ENCODE measurements around the gene EPM2A. TPM values are rescaled to one million over a fixed set of nuclear protein-coding genes. Genes with fewer than 3 reads are reported as not detected.

Gene EPM2A
- polyA plus RNA-seq, 2 donors: 1.6 to 3.1 TPM

DNA sequence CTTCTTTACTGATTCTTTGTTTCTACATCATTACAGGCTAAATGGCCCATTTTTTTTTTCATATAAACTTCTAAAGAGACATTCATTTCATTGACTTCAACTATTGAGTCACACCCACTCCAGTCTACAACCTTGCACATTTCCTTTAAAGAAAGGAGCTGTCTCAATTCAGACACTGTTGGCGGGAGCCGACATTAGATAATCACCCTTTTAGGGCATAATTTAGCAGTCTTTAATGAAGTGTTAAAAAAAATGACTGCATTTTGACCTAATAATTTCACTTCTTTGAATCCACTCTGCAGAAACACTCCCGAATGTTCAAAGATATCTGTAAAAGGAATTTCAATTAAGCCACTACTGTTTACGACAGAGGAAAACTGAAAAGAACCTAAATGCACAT, 1.5 kb downstream of the EPM2A start:
- H3K27ac ChIP-seq (ENCODE audit: low read depth in 2 of 2, low read length in 1 of 2): no peak overlapping the region

DNA sequence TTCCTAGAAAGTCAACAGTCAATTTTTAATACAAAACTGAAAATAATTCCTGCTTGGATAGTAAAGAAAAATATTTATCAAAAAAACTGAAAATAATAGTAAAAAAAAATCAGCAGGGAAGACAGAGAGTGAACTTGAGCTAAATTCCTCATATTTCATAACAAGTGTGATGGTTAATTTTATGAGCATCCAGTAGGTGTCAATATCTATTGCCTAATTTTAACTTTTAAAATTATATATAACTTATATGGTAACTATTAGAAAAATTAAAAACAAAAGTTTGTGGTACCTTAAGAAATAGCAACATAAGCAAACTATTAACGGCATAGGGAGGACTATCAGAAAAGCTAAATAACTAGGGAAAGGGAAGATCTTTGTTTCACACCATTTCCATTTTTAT, 2.1 kb downstream of the EPM2A start:
- Histone ChIP-seq H3K4me1 (ENCODE audit: control insufficient read depth in 2 of 2, insufficient read depth in 2 of 2, low read length in 1 of 2) (no peaks in the 10 kb centered on the region), H3K36me3 (ENCODE audit: control insufficient read depth in 2 of 2, insufficient read depth in 2 of 2, low read length in 1 of 2) (no peaks in the 10 kb centered on the region), H3K27ac (ENCODE audit: low read depth in 2 of 2, low read length in 1 of 2) (no peak overlapping the region), H3K4me3 (ENCODE audit: low read depth in 1 of 2, low read length in 2 of 2) (no peak overlapping the region), H3K9me3 (ENCODE audit: control insufficient read depth in 2 of 2, insufficient read depth in 1 of 2, low read depth in 1 of 2, low read length in 1 of 2) (no peaks in the 10 kb centered on the region), H3K27me3 (ENCODE audit: control insufficient read depth in 1 of 2, insufficient read depth in 2 of 2, low read length in 2 of 2) (no peaks in the 10 kb centered on the region)
- WGBS, 2 donors: 81 to 83% methylated on average over 1 of the region's 1 CpG

More for the DNA sequence above, 1.5 kb downstream of the EPM2A start:
- Histone ChIP-seq H3K27me3 (ENCODE audit: control insufficient read depth in 1 of 2, insufficient read depth in 2 of 2, low read length in 2 of 2) (no peaks in the 10 kb centered on the region), H3K4me3 (ENCODE audit: low read depth in 1 of 2, low read length in 2 of 2) (peak overlapping the region in 1 of 2 donors; percentile 11), H3K9me3 (ENCODE audit: control insufficient read depth in 2 of 2, insufficient read depth in 1 of 2, low read depth in 1 of 2, low read length in 1 of 2) (no peaks in the 10 kb centered on the region), H3K36me3 (ENCODE audit: control insufficient read depth in 2 of 2, insufficient read depth in 2 of 2, low read length in 1 of 2) (no peaks in the 10 kb centered on the region), H3K4me1 (ENCODE audit: control insufficient read depth in 2 of 2, insufficient read depth in 2 of 2, low read length in 1 of 2) (no peaks in the 10 kb centered on the region)
- WGBS, 2 donors: 43 to 63% methylated on average over 4 of the region's 4 CpGs

DNA sequence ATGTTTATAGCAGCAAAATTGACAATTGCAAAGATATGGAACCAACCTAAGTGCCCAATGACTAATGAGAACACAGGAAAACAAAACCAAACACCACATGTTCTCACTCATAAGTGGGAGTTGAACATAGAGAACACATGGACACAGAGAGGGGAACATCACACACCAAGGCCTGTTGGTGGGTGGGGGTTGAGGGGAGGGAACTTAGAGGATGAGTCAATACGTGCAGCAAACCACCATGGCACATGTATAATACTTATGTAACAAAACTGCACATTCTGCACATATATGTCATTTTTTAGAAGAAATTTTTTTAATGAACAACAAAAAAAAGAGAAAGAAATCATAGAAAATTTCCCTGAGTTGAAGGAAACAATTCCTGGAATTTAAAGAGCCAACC, 3.9 kb downstream of the EPM2A start:
- H3K27ac ChIP-seq (ENCODE audit: low read depth in 2 of 2, low read length in 1 of 2): no peak overlapping the region
- no peaks in the 10 kb centered on the region for H3K36me3 ChIP-seq (ENCODE audit: control insufficient read depth in 2 of 2, insufficient read depth in 2 of 2, low read length in 1 of 2)
- H3K4me3 ChIP-seq (ENCODE audit: low read depth in 1 of 2, low read length in 2 of 2): no peak overlapping the region
- H3K9me3 ChIP-seq (ENCODE audit: control insufficient read depth in 2 of 2, insufficient read depth in 1 of 2, low read depth in 1 of 2, low read length in 1 of 2): no peaks in the 10 kb centered on the region
- no peaks in the 10 kb centered on the region for H3K4me1 ChIP-seq (ENCODE audit: control insufficient read depth in 2 of 2, insufficient read depth in 2 of 2, low read length in 1 of 2)
- no peaks in the 10 kb centered on the region for H3K27me3 ChIP-seq (ENCODE audit: control insufficient read depth in 1 of 2, insufficient read depth in 2 of 2, low read length in 2 of 2)
- 84 to 97% methylated on average over 1 of the region's 1 CpG for WGBS, 2 donors

DNA sequence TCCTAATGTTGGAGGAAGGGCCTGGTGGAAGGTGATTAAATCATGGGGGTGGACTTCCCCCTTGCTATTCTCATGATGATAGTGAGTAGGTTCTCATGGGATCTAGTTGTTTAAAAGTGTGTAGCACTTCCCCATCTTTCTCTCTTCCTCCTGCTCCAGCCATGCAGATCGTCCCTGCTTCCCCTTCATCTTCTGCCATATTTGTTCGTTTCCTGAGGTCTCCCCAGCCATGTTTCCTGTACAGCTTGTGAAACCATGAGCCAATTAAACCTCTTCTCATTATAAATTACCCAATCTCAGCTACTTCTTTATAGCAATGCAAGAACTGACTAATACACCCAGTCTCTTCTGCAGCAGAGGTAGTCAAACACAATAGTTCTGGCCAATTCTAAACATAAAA, 5.4 kb downstream of the EPM2A start:
- Histone ChIP-seq H3K9me3 (ENCODE audit: control insufficient read depth in 2 of 2, insufficient read depth in 1 of 2, low read depth in 1 of 2, low read length in 1 of 2) (no peaks in the 10 kb centered on the region), H3K27ac (ENCODE audit: low read depth in 2 of 2, low read length in 1 of 2) (no peak overlapping the region), H3K4me3 (ENCODE audit: low read depth in 1 of 2, low read length in 2 of 2) (no peak overlapping the region), H3K27me3 (ENCODE audit: control insufficient read depth in 1 of 2, insufficient read depth in 2 of 2, low read length in 2 of 2) (no peaks in the 10 kb centered on the region), H3K4me1 (ENCODE audit: control insufficient read depth in 2 of 2, insufficient read depth in 2 of 2, low read length in 1 of 2) (no peaks in the 10 kb centered on the region), H3K36me3 (ENCODE audit: control insufficient read depth in 2 of 2, insufficient read depth in 2 of 2, low read length in 1 of 2) (no peaks in the 10 kb centered on the region)
- 93 to 96% methylated on average over 2 of the region's 2 CpGs for whole genome bisulfite sequencing, 2 donors

DNA sequence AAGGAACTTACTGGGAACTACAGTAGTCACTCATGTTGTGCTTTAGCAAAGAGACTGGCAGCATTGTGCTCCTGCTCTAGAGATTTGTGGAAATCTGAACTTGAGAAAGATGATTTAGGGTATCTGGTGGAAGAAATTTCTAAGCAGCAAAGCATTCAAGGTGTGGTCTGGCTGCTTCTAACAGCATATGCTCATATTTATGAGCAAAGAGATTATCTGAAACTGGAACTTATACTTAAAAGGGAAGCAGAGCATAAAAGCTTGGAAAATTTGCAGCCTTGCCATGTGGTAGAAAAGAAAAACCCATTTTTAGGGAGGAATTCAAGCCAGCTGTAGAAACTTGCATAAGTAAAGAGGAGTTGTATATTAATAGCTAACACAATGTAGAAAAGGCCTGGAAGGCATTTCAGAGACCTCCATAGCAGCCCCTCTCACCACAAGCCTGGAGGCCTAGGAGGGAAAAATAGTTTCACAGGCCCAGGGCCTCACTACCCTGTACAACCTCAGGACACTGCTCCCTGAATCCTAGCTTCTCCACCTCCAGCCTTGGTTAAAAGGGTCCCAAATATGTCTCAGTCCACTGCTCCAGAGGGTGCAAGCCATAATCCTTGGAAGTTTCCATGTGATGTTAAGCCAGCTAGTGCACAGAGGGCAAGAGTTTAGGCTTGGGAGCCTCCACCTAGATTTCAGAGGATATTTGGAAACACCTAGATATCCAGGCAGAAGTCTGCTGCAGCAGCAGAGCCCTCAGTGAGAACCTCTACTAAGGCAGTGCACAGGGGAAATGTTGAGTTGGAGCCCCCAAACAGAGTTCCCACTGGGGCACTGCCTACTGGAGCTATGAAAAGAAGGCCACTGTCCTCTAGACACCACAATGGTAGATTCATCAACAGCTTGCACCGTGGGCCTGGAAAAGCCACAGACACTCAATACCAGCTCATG, 6.6 kb downstream of the EPM2A start:
- no peak overlapping the region for H3K4me3 ChIP-seq (ENCODE audit: low read depth in 1 of 2, low read length in 2 of 2)
- no peaks in the 10 kb centered on the region for H3K27me3 ChIP-seq (ENCODE audit: control insufficient read depth in 1 of 2, insufficient read depth in 2 of 2, low read length in 2 of 2)
- no peaks in the 10 kb centered on the region for H3K9me3 ChIP-seq (ENCODE audit: control insufficient read depth in 2 of 2, insufficient read depth in 1 of 2, low read depth in 1 of 2, low read length in 1 of 2)
- no peaks in the 10 kb centered on the region for H3K36me3 ChIP-seq (ENCODE audit: control insufficient read depth in 2 of 2, insufficient read depth in 2 of 2, low read length in 1 of 2)
- no peak overlapping the region for H3K27ac ChIP-seq (ENCODE audit: low read depth in 2 of 2, low read length in 1 of 2)
- no peaks in the 10 kb centered on the region for H3K4me1 ChIP-seq (ENCODE audit: control insufficient read depth in 2 of 2, insufficient read depth in 2 of 2, low read length in 1 of 2)
- WGBS, 2 donors: 100% methylated on average over 1 of the region's 1 CpG

DNA sequence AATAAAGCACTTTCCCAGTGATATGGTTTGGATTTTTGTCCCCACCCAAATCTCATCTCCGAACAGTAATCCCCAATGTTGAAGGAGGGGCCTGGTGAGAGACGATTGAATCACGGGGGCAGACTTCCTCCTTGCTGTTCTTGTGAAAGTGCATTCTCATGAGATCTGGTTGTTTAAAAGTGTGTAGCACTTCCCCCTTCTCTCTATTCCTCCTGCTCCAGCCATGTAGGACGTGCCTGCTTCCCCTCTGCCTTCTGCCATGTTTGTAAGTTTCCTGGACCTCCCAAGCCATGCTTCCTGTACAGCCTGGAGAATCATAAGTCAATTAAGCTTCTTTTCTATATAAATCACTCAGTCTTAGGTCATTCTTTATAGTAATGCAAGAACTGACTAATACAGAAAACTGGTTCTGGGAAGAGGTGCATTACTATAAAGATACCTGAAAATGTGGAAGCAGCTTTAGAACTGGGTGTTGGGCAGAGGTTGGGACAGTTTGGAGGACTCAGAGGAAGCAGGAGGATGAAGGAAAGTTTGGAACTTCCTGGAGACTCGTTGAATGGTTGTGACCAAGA, 7.4 kb downstream of the EPM2A start:
- no peaks in the 10 kb centered on the region for H3K4me1 ChIP-seq (ENCODE audit: control insufficient read depth in 2 of 2, insufficient read depth in 2 of 2, low read length in 1 of 2)
- H3K4me3 ChIP-seq (ENCODE audit: low read depth in 1 of 2, low read length in 2 of 2): no peak overlapping the region
- H3K9me3 ChIP-seq (ENCODE audit: control insufficient read depth in 2 of 2, insufficient read depth in 1 of 2, low read depth in 1 of 2, low read length in 1 of 2): no peaks in the 10 kb centered on the region
- no peaks in the 10 kb centered on the region for H3K27me3 ChIP-seq (ENCODE audit: control insufficient read depth in 1 of 2, insufficient read depth in 2 of 2, low read length in 2 of 2)
- no peaks in the 10 kb centered on the region for H3K36me3 ChIP-seq (ENCODE audit: control insufficient read depth in 2 of 2, insufficient read depth in 2 of 2, low read length in 1 of 2)
- WGBS, 2 donors: 75 to 80% methylated on average over 5 of the region's 5 CpGs
- no peak overlapping the region for H3K27ac ChIP-seq (ENCODE audit: low read depth in 2 of 2, low read length in 1 of 2)

DNA sequence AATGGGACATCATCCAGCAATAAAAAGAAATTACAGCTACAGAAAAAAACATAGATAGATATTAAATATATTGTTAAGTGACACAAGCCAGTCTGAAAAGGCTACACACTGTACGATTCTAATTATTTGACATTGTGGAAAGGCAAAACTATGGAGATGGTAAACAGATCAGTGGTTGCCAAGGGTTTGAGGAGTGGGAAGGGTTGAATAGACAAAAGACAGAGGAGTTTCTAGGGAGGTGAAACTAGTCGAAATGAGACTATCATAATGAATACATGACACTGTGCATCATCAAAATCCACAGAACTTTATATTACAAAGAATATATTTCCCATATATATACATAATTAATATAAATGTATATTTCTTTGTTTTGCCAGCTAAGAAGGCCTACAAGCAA, 9.8 kb downstream of the EPM2A start:
- Histone ChIP-seq H3K36me3 (ENCODE audit: control insufficient read depth in 2 of 2, insufficient read depth in 2 of 2, low read length in 1 of 2) (no peaks in the 10 kb centered on the region), H3K9me3 (ENCODE audit: control insufficient read depth in 2 of 2, insufficient read depth in 1 of 2, low read depth in 1 of 2, low read length in 1 of 2) (no peaks in the 10 kb centered on the region), H3K4me3 (ENCODE audit: low read depth in 1 of 2, low read length in 2 of 2) (no peak overlapping the region), H3K4me1 (ENCODE audit: control insufficient read depth in 2 of 2, insufficient read depth in 2 of 2, low read length in 1 of 2) (no peaks in the 10 kb centered on the region), H3K27me3 (ENCODE audit: control insufficient read depth in 1 of 2, insufficient read depth in 2 of 2, low read length in 2 of 2) (no peaks in the 10 kb centered on the region), H3K27ac (ENCODE audit: low read depth in 2 of 2, low read length in 1 of 2) (no peak overlapping the region)
- 70 to 80% methylated on average over 2 of the region's 2 CpGs for WGBS, 2 donors

DNA sequence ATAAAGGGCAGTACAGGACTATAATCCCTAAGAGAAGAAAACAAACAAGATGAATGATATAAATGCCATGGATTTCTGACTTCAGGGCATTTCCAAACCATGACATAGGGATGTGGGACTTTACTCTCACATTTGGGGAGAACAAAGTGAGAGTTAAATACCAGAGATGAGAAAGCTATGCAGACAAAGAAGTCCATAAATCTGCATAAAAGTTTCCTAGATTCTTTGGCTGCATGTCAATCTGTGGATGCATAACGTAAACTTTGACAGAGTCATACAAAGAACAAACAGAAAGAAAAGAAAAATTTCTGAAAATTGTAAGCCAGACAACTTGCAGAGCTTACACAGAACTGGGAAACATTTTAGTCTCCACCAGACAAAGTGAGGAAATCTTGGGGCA, 11.7 kb downstream of the EPM2A start:
- no peak overlapping the region for H3K27ac ChIP-seq (ENCODE audit: low read depth in 2 of 2, low read length in 1 of 2)
- 33 to 64% methylated on average over 1 of the region's 1 CpG for WGBS, 2 donors

DNA sequence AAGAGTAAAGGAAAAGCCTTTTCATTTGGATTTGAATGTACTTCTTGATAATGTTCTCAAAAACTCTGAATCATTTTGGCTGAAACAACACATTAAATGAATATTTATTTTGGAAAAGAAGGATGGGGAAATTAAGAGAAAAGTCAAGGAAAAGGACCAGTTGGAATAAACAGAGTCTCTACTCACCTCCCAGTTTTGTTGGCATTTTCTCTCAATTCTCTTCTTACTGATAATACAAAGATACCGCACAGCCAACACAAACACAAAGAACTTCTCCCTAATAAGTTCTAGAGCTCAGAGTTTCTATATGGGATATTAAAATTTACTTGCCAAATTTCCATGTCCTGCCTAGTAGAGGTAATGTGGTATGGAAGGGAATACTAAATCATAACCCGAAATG, 13.1 kb downstream of the EPM2A start:
- Histone ChIP-seq H3K4me3 (ENCODE audit: low read depth in 1 of 2, low read length in 2 of 2) (no peak overlapping the region), H3K27me3 (ENCODE audit: control insufficient read depth in 1 of 2, insufficient read depth in 2 of 2, low read length in 2 of 2) (no peaks in the 10 kb centered on the region), H3K27ac (ENCODE audit: low read depth in 2 of 2, low read length in 1 of 2) (no peak overlapping the region), H3K36me3 (ENCODE audit: control insufficient read depth in 2 of 2, insufficient read depth in 2 of 2, low read length in 1 of 2) (no peaks in the 10 kb centered on the region), H3K4me1 (ENCODE audit: control insufficient read depth in 2 of 2, insufficient read depth in 2 of 2, low read length in 1 of 2) (no peaks in the 10 kb centered on the region), H3K9me3 (ENCODE audit: control insufficient read depth in 2 of 2, insufficient read depth in 1 of 2, low read depth in 1 of 2, low read length in 1 of 2) (no peaks in the 10 kb centered on the region)
- 95 to 97% methylated on average over 2 of the region's 2 CpGs for WGBS, 2 donors

More for the DNA sequence above, 11.7 kb downstream of the EPM2A start:
- H3K27me3 ChIP-seq (ENCODE audit: control insufficient read depth in 1 of 2, insufficient read depth in 2 of 2, low read length in 2 of 2): no peaks in the 10 kb centered on the region
- H3K4me3 ChIP-seq (ENCODE audit: low read depth in 1 of 2, low read length in 2 of 2): no peak overlapping the region
- no peaks in the 10 kb centered on the region for H3K9me3 ChIP-seq (ENCODE audit: control insufficient read depth in 2 of 2, insufficient read depth in 1 of 2, low read depth in 1 of 2, low read length in 1 of 2)
- no peaks in the 10 kb centered on the region for H3K36me3 ChIP-seq (ENCODE audit: control insufficient read depth in 2 of 2, insufficient read depth in 2 of 2, low read length in 1 of 2)
- no peaks in the 10 kb centered on the region for H3K4me1 ChIP-seq (ENCODE audit: control insufficient read depth in 2 of 2, insufficient read depth in 2 of 2, low read length in 1 of 2)

DNA sequence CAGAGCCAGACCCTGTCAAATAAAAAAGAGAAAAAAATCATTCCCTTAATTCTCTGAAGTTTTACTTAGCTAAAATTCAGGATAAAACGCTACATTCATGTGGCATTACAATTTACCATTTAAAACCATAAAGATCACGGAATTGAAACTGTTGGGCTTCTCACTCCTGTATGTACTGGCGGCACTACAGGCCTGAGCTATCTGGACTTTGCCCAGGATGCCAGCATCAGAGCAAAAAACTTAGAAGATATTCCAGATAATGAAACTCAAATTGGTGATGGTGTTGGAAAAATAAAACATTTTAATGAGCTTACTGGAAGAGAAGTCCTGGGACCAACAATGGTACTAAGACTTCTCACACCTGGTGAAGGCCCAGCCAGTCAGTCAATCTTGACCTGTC, 14.2 kb downstream of the EPM2A start:
- Histone ChIP-seq H3K4me1 (ENCODE audit: control insufficient read depth in 2 of 2, insufficient read depth in 2 of 2, low read length in 1 of 2) (no peaks in the 10 kb centered on the region), H3K36me3 (ENCODE audit: control insufficient read depth in 2 of 2, insufficient read depth in 2 of 2, low read length in 1 of 2) (no peaks in the 10 kb centered on the region), H3K27ac (ENCODE audit: low read depth in 2 of 2, low read length in 1 of 2) (no peak overlapping the region), H3K4me3 (ENCODE audit: low read depth in 1 of 2, low read length in 2 of 2) (no peak overlapping the region), H3K9me3 (ENCODE audit: control insufficient read depth in 2 of 2, insufficient read depth in 1 of 2, low read depth in 1 of 2, low read length in 1 of 2) (no peaks in the 10 kb centered on the region), H3K27me3 (ENCODE audit: control insufficient read depth in 1 of 2, insufficient read depth in 2 of 2, low read length in 2 of 2) (no peaks in the 10 kb centered on the region)
- WGBS, 2 donors: 94 to 98% methylated on average over 3 of the region's 3 CpGs

All from esophagus (tissue), 2 donors.